HG03565 (cell line): ENCODE results near the gene GEMIN5.
"Not testable (repeated sequence)": the region's sequence is repeated elsewhere in the genome, so short reads cannot be mapped to it uniquely, and the experiment has no call there.

Source experiments
- ATAC-seq: cut with Tn5 transposase; IDR thresholded peaks from one replicate; pipeline ENCODE4 v1.9.1; 2021; ENCODE audit warnings: mild to moderate bottlenecking, moderate library complexity; ENCODE audit not compliant: unreplicated experiment

The GEMIN5 gene, protein sequence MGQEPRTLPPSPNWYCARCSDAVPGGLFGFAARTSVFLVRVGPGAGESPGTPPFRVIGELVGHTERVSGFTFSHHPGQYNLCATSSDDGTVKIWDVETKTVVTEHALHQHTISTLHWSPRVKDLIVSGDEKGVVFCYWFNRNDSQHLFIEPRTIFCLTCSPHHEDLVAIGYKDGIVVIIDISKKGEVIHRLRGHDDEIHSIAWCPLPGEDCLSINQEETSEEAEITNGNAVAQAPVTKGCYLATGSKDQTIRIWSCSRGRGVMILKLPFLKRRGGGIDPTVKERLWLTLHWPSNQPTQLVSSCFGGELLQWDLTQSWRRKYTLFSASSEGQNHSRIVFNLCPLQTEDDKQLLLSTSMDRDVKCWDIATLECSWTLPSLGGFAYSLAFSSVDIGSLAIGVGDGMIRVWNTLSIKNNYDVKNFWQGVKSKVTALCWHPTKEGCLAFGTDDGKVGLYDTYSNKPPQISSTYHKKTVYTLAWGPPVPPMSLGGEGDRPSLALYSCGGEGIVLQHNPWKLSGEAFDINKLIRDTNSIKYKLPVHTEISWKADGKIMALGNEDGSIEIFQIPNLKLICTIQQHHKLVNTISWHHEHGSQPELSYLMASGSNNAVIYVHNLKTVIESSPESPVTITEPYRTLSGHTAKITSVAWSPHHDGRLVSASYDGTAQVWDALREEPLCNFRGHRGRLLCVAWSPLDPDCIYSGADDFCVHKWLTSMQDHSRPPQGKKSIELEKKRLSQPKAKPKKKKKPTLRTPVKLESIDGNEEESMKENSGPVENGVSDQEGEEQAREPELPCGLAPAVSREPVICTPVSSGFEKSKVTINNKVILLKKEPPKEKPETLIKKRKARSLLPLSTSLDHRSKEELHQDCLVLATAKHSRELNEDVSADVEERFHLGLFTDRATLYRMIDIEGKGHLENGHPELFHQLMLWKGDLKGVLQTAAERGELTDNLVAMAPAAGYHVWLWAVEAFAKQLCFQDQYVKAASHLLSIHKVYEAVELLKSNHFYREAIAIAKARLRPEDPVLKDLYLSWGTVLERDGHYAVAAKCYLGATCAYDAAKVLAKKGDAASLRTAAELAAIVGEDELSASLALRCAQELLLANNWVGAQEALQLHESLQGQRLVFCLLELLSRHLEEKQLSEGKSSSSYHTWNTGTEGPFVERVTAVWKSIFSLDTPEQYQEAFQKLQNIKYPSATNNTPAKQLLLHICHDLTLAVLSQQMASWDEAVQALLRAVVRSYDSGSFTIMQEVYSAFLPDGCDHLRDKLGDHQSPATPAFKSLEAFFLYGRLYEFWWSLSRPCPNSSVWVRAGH (N-terminal part only)

DNA sequence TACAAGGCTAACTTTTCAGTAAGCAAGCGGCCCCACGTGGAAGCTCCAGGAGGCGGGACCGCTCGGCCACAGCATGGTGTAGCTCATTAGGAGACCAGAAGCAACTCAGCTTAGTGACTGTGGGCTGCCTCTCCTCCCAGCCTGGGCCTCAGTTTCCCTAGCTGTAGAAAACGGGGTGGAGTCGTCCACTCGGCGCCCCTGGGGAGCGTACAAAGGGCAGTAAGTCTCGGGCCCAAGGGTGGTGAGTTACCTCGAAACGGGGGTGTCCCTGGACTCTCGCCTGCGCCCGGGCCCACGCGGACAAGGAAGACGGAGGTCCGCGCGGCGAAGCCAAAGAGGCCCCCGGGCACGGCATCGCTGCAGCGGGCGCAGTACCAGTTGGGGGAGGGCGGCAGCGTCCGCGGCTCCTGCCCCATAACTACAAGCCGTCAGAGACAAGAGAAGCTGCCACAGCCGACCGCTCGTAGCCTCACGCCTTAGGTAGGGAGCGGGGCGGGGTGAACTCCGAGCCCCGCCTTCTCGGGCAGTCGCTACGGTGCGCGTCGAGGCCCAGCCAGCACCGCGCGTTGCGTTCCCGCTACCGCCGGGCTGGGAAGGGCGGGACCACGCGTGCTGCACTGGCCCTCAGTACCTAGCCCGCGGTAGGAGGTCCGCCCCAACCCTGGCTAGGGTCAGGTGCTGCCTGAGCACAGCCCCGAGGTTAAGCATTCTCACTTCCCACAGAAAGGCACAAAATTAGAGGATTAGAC lies at the start of gene GEMIN5:
GEMIN5 (minus strand) TSS at position 494 of the 749 bp plus-strand sequence; CDS start at position 416, 78 bp downstream.
- ATAC-seq = peak; percentile 77

GRCh38 chr5:154986151-154986550 lies 48.1 kb upstream of the GEMIN5 start:
- no peak for ATAC-seq

DNA sequence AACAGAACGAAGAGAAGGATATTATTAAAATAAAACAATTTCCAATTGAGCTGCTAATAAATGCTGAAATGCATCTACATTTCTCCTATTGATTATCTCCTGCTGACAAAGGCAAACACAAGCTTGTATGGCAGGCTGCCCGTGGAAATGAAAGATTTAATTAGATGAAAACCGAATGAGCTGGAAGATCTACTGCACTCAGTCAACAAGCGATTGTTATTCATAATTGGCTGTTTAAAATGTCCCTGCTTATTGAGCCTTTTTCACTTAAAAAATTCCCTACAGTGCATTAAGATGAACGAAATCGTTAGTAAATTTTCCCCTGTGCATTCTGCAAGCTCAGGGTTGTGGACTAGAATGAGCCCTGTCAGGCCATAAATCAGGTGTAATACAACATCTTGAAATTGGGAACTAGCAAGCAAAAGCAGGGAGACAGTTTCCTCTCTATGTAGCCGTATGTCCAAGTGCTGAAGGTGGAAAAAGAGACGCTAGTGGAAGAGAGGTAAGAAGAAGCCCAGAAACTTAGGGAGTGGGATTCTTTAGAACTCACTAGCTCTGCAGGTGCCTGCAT lies 47.0 kb upstream of the GEMIN5 start:
- ATAC-seq = no peak

GRCh38 chr5:154978294-154978693 lies 40.3 kb upstream of the GEMIN5 start:
- not testable (repeated sequence) for ATAC-seq

- no peak for ATAC-seq
Measured at GRCh38 chr5:154977409-154977808, 39.4 kb upstream of the GEMIN5 start.

- ATAC-seq = not testable (repeated sequence)
Measured at GRCh38 chr5:154976082-154976481, 38.1 kb upstream of the GEMIN5 start.

DNA sequence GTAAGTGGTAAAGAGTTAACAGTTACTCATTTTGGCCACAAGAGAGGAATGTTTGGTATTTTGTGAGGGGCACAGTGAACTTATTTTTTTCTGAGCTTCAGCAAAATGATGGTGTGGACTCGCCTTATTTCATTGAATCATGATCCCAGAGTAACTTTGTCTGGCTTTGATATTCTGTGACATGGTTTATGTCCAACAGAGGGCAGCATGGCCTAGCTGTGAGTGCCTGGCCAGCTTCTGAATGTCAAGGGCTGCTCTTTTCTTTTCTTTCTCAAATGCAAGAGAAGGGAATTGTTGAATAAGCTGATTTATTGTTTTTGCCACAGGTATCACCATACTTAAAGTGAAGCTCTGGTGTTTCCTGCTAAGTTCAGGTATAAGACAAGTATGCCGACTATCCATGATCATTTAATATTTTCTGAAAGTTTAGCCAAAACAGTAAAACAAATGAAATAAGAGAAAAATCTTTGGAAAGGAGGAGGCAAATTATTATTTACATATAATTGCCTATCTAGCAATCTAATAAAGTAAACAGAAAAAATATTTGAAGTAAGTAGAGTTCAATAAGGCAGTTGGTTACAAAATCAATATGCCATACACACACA lies 34.6 kb upstream of the GEMIN5 start:
- ATAC-seq = no peak

DNA sequence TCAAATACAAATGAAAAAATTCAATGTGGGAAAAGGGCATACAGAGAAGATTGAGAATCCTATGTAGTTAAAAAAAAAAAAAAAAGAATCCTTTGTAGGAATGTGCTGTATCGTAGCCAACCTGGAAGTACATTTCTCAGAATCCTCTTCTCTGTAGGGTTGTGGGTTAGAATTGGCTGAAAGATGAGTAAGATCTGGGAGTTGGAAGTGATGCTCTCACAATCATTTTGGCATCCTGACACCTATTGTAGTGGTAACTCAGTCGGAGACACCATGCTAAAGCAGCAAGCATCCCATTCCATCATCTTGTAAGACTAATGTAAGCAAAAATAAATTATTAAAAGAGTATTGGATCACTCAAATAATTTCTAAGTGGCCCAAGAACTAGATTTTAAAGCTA lies 33.5 kb upstream of the GEMIN5 start:
- no peak for ATAC-seq

DNA sequence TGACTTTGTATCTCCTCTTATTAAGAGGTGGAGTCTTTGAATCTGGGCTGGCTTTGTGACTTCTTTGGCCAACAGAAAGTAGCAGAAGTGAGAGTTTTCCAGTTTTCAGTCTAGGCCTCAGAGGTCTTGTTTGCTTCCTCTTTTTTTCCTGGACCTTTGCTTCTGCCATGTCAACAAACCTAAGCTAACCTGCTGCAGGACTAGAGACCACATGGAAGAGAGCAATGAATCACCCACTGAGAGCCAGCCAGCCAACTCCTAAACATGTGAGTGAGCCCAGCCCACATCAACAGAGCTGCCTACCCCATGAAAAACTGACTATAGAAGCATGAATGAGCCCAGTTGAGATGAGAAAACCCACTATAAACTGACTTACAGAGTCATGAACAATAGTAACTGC lies 32.7 kb upstream of the GEMIN5 start:
- ATAC-seq = no peak

GRCh38 chr5:154968953-154969352 lies 30.9 kb upstream of the GEMIN5 start:
- ATAC-seq = no peak

- ATAC-seq = no peak
Measured at GRCh38 chr5:154967421-154968024, 29.5 kb upstream of the GEMIN5 start.

GRCh38 chr5:154966874-154967273 lies 28.9 kb upstream of the GEMIN5 start:
- ATAC-seq = no peak

GRCh38 chr5:154966081-154966841 lies 28.2 kb upstream of the GEMIN5 start:
- ATAC-seq = no peak

DNA sequence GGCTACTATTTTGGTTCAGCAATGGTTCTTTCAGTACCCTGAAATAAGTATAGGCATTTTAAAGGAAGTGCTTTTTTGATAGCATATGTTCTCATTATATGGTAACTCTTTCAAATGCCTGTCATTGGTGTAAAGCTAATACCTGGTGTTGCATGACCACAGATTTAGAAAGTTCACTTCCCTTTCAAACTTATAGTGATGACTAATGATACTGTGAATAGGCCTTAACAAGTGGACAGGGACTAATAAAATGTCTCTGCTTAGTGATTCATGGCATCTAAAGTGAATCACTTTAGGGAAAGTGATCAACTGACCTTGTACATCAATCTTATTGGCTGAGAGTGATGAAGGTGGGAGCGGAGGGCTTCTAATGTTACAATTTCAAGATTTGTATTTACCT lies 24.5 kb upstream of the GEMIN5 start:
- peak; percentile 99 for ATAC-seq

DNA sequence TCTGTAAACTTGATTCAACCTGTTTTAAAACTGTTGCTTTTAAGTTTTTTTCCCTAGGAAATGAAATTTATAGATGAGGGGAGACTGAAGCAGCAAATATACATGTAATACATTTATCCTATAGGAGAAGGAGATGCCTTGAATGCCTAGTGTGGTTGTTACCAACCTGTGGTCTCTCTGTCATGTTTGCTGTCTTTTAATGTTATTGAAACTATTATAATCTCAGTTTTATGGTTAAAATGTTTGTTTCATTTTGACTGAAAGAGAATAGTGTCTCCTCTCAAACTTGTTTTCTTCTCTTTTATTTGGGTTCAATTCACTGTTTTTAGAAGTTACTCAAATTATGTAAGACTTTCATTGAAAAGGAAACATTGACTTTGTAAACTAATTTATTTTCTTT lies 18.7 kb upstream of the GEMIN5 start:
- ATAC-seq = no peak

DNA sequence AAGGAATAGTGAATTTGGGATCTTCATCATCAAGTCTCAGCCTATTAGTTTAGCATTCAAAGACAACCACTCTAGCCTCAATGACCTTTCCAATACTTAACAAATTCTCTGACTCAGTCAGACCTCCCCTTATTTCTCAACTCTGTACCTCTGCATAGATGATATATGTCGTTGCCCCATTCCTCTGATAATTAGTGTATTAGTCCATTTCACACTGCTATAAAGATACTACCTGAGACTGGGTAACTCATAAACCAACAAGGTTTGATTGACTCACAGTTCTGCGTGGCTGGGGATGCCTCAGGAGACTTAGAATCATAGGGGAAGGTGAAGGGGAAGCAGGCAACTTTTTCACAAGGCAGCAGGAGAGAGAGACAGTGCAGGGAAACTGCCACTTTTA lies 11.8 kb upstream of the GEMIN5 start:
- no peak for ATAC-seq

GRCh38 chr5:154948313-154948712 lies 10.3 kb upstream of the GEMIN5 start:
- no peak for ATAC-seq

DNA sequence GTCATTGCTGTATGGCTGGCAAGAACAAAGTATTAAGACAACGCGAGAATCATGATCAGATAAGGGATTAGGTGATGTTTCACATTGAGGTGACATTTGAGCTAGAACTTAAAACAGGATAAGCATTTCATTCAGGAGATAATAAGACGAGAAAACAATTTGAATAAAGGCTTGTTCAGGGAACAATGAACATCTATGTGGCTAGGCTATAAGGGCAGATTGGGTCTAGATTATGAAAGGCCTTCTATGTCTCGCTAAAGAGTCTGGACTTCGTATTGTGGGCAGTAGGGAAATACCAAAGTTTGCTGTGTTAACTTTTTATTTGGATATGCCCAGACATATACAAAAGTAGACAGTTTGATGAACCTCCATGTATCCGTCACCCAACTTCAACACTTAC lies 9.8 kb upstream of the GEMIN5 start:
- no peak for ATAC-seq
